GM10266 (cell line): ENCODE measurements around the gene SPATA32.

Experiments
- DNase-seq: peaks from one replicate; pipeline ENCODE4 v3.0.0; 2012; ENCODE audit errors: extremely low spot score
- TF ChIP-seq, protein P1 (sequence below): IDR thresholded peaks from 2 replicates; pipeline ENCODE4 v1.5.1; 2012; ENCODE audit warnings: mild to moderate bottlenecking, low read depth; ENCODE audit not compliant: control insufficient read depth, insufficient read depth; ENCODE audit errors: missing control alignments

The SPATA32 gene

DNA sequence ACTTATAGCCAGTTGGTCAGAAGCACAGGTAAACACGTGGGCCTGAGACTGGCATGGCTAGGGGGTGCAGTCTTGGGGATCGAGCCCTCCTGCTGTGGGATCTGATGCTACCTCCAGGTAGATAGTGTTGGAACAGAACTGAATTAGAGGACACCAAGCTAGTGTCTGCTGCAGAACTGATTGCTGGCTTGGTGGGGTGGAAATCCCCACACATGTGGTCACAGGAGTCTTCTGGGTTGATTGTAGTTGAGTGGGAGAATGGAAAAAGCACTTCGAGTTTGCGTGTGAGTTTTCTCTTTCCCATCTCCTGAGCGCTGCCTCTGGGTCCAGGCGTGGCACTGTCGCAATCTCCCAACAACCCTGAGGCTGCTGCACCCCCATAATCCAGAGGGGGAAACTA, 8.0 kb upstream of the SPATA32 start:
- DNase-seq: no peak
- TF ChIP-seq, protein P1, sequence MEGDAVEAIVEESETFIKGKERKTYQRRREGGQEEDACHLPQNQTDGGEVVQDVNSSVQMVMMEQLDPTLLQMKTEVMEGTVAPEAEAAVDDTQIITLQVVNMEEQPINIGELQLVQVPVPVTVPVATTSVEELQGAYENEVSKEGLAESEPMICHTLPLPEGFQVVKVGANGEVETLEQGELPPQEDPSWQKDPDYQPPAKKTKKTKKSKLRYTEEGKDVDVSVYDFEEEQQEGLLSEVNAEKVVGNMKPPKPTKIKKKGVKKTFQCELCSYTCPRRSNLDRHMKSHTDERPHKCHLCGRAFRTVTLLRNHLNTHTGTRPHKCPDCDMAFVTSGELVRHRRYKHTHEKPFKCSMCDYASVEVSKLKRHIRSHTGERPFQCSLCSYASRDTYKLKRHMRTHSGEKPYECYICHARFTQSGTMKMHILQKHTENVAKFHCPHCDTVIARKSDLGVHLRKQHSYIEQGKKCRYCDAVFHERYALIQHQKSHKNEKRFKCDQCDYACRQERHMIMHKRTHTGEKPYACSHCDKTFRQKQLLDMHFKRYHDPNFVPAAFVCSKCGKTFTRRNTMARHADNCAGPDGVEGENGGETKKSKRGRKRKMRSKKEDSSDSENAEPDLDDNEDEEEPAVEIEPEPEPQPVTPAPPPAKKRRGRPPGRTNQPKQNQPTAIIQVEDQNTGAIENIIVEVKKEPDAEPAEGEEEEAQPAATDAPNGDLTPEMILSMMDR: no peak

DNA sequence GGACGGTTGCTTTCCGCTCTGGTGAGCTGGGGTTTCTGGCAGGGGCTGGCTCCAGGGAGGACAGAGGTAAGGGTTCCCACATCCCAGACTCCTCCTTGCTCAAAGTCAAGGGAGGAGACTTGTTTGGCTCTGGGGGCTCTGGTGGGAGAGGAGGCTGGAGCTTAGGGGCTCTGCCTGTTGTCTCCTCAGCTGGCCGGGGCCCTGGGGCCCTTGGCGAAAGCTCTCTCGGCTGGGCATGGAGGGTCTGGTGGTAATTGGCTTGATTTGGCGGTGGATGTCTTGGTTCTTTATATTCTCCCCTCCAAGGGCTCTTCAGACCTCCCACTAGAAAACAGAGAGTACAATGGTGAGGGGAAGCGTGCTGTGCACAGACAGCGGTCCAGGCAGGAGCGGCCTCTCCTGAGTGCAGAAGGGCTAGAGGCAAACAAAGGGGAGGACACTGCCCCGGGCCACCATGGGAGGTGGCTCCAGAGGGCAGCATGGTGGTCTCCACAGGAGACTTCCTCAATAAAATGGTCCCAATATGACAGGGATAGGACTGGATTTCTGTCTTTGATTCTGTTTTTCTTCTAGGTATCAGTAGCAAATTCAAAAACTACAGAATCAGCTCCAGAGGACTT, 5.7 kb upstream of the SPATA32 start:
- TF ChIP-seq, protein P1: no peak
- no peak for DNase-seq

DNA sequence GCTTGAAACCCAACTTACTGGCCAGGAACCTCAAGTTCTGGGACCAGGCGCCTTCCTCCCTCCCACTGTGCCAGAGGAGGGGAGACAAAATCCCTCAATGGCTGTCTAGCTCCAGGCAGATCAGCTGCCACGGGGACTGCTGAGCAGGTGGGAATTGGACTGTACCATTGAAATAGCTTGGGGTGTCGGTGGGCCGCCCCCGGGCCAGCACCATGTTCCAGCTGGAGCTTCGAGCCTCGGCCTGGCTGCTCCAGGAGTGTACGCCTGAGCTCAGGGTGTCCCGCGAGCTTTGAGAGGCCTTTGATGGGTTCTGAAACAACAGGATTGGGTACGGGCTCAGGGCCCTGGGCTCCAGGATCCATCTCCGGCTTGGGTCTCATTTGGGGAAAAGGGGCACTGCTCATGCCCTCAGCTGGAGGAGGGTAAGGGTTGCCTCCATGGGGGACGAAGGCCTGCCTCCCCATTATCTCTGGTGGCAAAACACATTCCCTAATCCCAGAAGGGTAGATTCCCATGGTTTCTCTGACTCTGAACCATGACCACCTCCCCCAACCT, 4.6 kb upstream of the SPATA32 start:
- no peak for DNase-seq
- TF ChIP-seq, protein P1: no peak

DNA sequence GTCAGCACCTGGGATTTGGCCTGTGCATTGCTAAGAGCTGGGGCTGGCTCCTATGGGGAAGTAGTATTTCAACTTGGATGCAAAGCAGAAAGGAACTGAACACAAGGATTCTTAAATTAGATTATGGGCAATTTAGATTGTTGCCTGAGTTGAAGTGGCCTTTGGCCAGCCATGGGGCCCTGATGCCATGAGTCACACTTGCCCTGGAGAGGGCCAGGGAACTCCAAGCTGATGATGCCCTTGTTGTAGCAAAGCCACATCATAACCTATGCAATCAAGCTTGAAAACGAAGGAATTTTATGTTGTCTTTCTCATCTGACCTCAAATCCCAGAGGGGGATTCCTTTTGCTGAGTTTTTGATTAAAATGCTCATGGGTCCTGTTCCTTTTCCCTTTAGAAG, 3.9 kb upstream of the SPATA32 start:
- TF ChIP-seq, protein P1: no peak
- no peak for DNase-seq

DNA sequence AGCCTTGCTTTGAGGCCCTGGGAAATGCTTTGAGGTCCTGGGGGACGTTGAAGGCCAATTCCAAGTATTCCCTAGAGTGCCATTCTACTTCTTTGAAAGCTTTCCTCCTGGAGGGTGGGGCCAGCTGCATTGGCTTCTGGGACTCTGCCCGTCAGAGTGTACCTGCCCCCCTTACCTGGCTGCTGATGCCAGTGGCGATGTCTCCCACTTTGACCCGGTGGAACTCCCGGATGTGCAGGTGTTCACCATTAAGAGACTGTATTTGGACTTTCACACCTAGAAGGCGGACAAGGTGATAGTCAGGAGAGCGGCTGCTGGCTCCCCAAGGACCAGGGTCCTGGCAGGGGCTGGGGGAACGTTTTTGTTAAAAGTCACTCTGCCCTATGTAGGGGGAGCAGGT, 3.1 kb upstream of the SPATA32 start:
- TF ChIP-seq, protein P1: no peak
- DNase-seq: no peak

DNA sequence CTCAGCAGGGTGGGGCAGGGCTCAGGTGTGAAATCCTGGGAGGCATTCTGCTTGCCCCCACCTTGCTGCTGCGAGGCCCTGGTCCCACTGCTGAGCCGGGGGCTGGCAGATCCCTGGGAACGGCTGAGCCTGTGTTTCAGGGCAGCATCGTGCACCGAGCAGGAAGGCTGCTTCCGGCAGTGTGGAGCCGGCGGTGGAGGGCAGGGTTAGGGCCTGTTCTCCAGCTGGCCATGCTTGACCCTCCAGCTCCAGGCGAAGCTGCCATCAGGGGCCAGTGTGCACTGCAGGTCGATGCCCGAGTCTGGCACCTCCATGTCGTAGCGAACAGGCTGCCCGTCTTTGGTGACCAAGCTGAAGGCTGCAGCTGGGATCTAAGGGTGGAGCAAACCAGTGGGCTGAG, 2.5 kb upstream of the SPATA32 start:
- DNase-seq: no peak
- TF ChIP-seq, protein P1: no peak

DNA sequence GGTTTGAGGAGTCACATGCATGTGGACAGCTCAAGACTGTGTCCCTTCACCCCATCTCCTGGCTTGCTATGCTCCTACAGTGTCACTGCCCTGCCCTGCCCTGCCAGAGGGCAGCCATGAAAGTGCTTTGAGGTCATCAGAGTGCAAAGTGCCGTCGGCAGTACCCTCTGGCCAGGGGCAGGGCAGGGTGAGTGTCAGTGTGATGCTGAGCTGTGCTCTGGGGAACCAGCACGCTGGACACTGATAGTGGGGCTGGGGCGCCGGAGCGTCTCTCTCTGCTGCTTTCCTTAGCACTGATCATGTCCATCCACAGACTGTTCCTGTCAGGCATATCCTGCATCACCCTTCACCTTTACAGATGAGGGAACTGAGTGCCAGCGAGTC, 1.6 kb upstream of the SPATA32 start:
- TF ChIP-seq, protein P1: no peak

More for the DNA sequence above, 1.6 kb upstream of the SPATA32 start:
- DNase-seq: no peak
